Erythroblast (primary cell): ENCODE measurements around the gene NTSR1.

Experiments used
- GATA1 ChIP-seq: IDR thresholded peaks from 2 replicates; pipeline ENCODE4 v1.6.1; 2011; ENCODE audit warnings: low read depth, mild to moderate bottlenecking, control low read depth, low read length, moderate library complexity
- POLR2A ChIP-seq: IDR thresholded peaks from 2 replicates; pipeline ENCODE4 v1.6.1; 2011; ENCODE audit warnings: mild to moderate bottlenecking, low read length

DNA sequence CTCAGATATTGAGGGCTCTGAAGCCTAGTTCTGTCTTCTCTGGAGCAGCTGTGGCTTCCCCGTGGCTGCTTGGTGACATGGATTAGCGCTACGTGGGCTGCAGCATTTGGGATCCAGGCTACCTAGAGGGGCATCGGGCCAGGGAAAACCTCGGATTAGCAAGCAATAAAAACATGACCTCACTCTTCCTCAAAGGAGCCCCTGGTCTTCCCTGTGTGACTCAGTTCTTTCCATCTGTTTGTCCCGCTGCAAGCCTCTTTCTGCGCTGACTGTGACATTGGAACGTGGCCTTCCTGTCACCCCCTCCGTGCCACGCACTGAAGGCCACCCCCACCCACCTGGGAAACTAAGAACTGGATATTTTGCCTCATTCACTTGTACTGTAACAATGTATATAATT lies 91.2 kb downstream of the NTSR1 start:
- no peak for TF ChIP-seq POLR2A
- TF ChIP-seq GATA1 = no peak
